ENCODE data around the gene PPP1R15A. TPM values are rescaled to one million over a fixed set of nuclear protein-coding genes. Genes with fewer than 3 reads are reported as not detected.
"Not testable (repeated sequence)": the region's sequence is repeated elsewhere in the genome, so short reads cannot be mapped to it uniquely, and the experiment has no call there.

PPP1R15A gene
- total RNA-seq, 2 donors from 2014 or later = 954 to 1,165 TPM

GRCh38 chr19:48918071-48918470 lies 45.9 kb downstream of the PPP1R15A start:
- no peaks in the 10 kb centered on the region for H3K27me3 Mint-ChIP-seq
- H3K36me3 Mint-ChIP-seq (ENCODE audit: low read depth) = peaks cover 4% of the 10 kb centered on the region
- H3K4me1 Mint-ChIP-seq = peaks cover 5% of the 10 kb centered on the region
- peak overlapping the region; percentile 24 for H3K27ac Mint-ChIP-seq
- no peak overlapping the region for H3K4me3 Mint-ChIP-seq
- ATAC-seq (no peak), DNase-seq (no peak)
- H3K9me3 ChIP-seq (ENCODE audit: control insufficient read depth, low read length, poor library complexity, severe bottlenecking) = no peaks in the 10 kb centered on the region

GRCh38 chr19:48918801-48919247 lies 46.6 kb downstream of the PPP1R15A start:
- no peaks in the 10 kb centered on the region for H3K9me3 ChIP-seq (ENCODE audit: control insufficient read depth, low read length, poor library complexity, severe bottlenecking)
- Mint-ChIP-seq H3K36me3 (ENCODE audit: low read depth) (peaks cover 4% of the 10 kb centered on the region), H3K4me3 (no peak overlapping the region), H3K27me3 (no peaks in the 10 kb centered on the region), H3K4me1 (peaks cover 5% of the 10 kb centered on the region), H3K27ac (no peak overlapping the region)
- DNase-seq (no peak), ATAC-seq (no peak)

GRCh38 chr19:48919271-48919670 lies 47.0 kb downstream of the PPP1R15A start:
- H3K4me3 Mint-ChIP-seq; H3K36me3 Mint-ChIP-seq (ENCODE audit: low read depth); H3K4me1 Mint-ChIP-seq; H3K27ac Mint-ChIP-seq; ATAC-seq; DNase-seq; H3K27me3 Mint-ChIP-seq; H3K9me3 ChIP-seq (ENCODE audit: control insufficient read depth, low read length, poor library complexity, severe bottlenecking): not testable (repeated sequence)

- peaks cover 1% of the 10 kb centered on the region for H3K36me3 Mint-ChIP-seq (ENCODE audit: low read depth)
- no peak overlapping the region for H3K27ac Mint-ChIP-seq
- H3K9me3 ChIP-seq (ENCODE audit: control insufficient read depth, low read length, poor library complexity, severe bottlenecking) = no peaks in the 10 kb centered on the region
- DNase-seq (no peak), ATAC-seq (no peak)
- H3K4me1 Mint-ChIP-seq = peaks cover 3% of the 10 kb centered on the region
- H3K27me3 Mint-ChIP-seq = no peaks in the 10 kb centered on the region
- H3K4me3 Mint-ChIP-seq = no peak overlapping the region
Observed at GRCh38 chr19:48920949-48921348, 48.7 kb downstream of the PPP1R15A start.

- DNase-seq (no peak), ATAC-seq (no peak)
- no peaks in the 10 kb centered on the region for H3K27me3 Mint-ChIP-seq
- H3K36me3 Mint-ChIP-seq (ENCODE audit: low read depth) = no peaks in the 10 kb centered on the region
- H3K4me1 Mint-ChIP-seq = peaks cover 2% of the 10 kb centered on the region
- no peak overlapping the region for H3K27ac Mint-ChIP-seq
- no peaks in the 10 kb centered on the region for H3K9me3 ChIP-seq (ENCODE audit: control insufficient read depth, low read length, poor library complexity, severe bottlenecking)
- no peak overlapping the region for H3K4me3 Mint-ChIP-seq
Observed at GRCh38 chr19:48921721-48922500, 49.7 kb downstream of the PPP1R15A start.

- Mint-ChIP-seq H3K4me1 (peaks cover 2% of the 10 kb centered on the region), H3K4me3 (no peak overlapping the region), H3K27me3 (no peaks in the 10 kb centered on the region), H3K27ac (no peak overlapping the region), H3K36me3 (ENCODE audit: low read depth) (no peaks in the 10 kb centered on the region)
- no peaks in the 10 kb centered on the region for H3K9me3 ChIP-seq (ENCODE audit: control insufficient read depth, low read length, poor library complexity, severe bottlenecking)
- ATAC-seq (no peak), DNase-seq (no peak)
Observed at GRCh38 chr19:48922548-48923490, 50.6 kb downstream of the PPP1R15A start.

GRCh38 chr19:48925240-48925843 lies 53.1 kb downstream of the PPP1R15A start:
- no peak overlapping the region for H3K4me3 Mint-ChIP-seq
- no peaks in the 10 kb centered on the region for H3K4me1 Mint-ChIP-seq
- no peaks in the 10 kb centered on the region for H3K9me3 ChIP-seq (ENCODE audit: control insufficient read depth, low read length, poor library complexity, severe bottlenecking)
- no peaks in the 10 kb centered on the region for H3K36me3 Mint-ChIP-seq (ENCODE audit: low read depth)
- no peak overlapping the region for H3K27ac Mint-ChIP-seq
- H3K27me3 Mint-ChIP-seq = no peaks in the 10 kb centered on the region
- DNase-seq = no peak
- no peak for ATAC-seq

Other genes starting within 250 kb of the PPP1R15A start
- gene DBP, start 235.0 kb upstream of the PPP1R15A start, total RNA-seq = 10 to 100 TPM; 29.7 to 38.2 TPM
- 1 to 10 TPM; 7.4 to 9.6 TPM for gene CA11, start 226.2 kb upstream of the PPP1R15A start, total RNA-seq
- 1 to 10 TPM; 2.8 to 3.4 TPM for gene NTN5, start 199.4 kb upstream of the PPP1R15A start, total RNA-seq
- gene FUT2, start 176.4 kb upstream of the PPP1R15A start, total RNA-seq = not detected
- under 1 TPM; 0.42 to 0.60 TPM for gene MAMSTR, start 152.7 kb upstream of the PPP1R15A start, total RNA-seq
- under 1 TPM; 0.10 to 0.12 TPM for gene RASIP1, start 131.8 kb upstream of the PPP1R15A start, total RNA-seq
- not detected for gene IZUMO1, start 125.5 kb upstream of the PPP1R15A start, total RNA-seq
- gene FUT1, start 119.8 kb upstream of the PPP1R15A start, total RNA-seq = under 1 TPM; 0.07 to 0.16 TPM
- not detected for gene FGF21, start 116.9 kb upstream of the PPP1R15A start, total RNA-seq
- gene BCAT2, start 61.4 kb upstream of the PPP1R15A start, total RNA-seq = 10 to 100 TPM; 14.0 to 14.6 TPM
- under 1 TPM in 1 of 2 donors, not detected in 1; 0.44 TPM for gene HSD17B14, start 35.9 kb upstream of the PPP1R15A start, total RNA-seq
- gene PLEKHA4, start 3.8 kb upstream of the PPP1R15A start, total RNA-seq = 1 to 10 TPM in 1 of 2 donors, under 1 TPM in 1; 0.42 to 3.0 TPM
- gene TULP2, start 26.3 kb downstream of the PPP1R15A start, total RNA-seq = not detected
- gene NUCB1, start 27.9 kb downstream of the PPP1R15A start, total RNA-seq = 100 to 1,000 TPM; 118 to 135 TPM
- gene DHDH, start 61.3 kb downstream of the PPP1R15A start, total RNA-seq = under 1 TPM; 0.50 to 0.86 TPM
- 100 to 1,000 TPM in 1 of 2 donors, 10 to 100 TPM in 1; 89.2 to 104 TPM for gene BAX, start 82.5 kb downstream of the PPP1R15A start, total RNA-seq
- gene FTL, start 92.9 kb downstream of the PPP1R15A start, total RNA-seq = 100 to 1,000 TPM; 612 to 898 TPM
- gene GYS1, start 120.9 kb downstream of the PPP1R15A start, total RNA-seq = 10 to 100 TPM; 21.6 to 24.2 TPM
- 10 to 100 TPM; 20.2 to 25.5 TPM for gene RUVBL2, start 121.5 kb downstream of the PPP1R15A start, total RNA-seq
- not detected for gene LHB, start 144.7 kb downstream of the PPP1R15A start, total RNA-seq
- not detected for gene CGB3, start 151.9 kb downstream of the PPP1R15A start, total RNA-seq
- gene CGB2, start 159.5 kb downstream of the PPP1R15A start, total RNA-seq = not detected
- not detected for gene CGB1, start 164.5 kb downstream of the PPP1R15A start, total RNA-seq
- not detected for gene CGB5, start 171.4 kb downstream of the PPP1R15A start, total RNA-seq
- not detected for gene CGB8, start 176.7 kb downstream of the PPP1R15A start, total RNA-seq
- gene CGB7, start 185.3 kb downstream of the PPP1R15A start, total RNA-seq = not detected
- not detected for gene NTF4, start 192.4 kb downstream of the PPP1R15A start, total RNA-seq
- gene KCNA7, start 200.3 kb downstream of the PPP1R15A start, total RNA-seq = not detected
- 100 to 1,000 TPM; 352 to 394 TPM for gene SNRNP70, start 213.0 kb downstream of the PPP1R15A start, total RNA-seq
- gene LIN7B, start 241.9 kb downstream of the PPP1R15A start, total RNA-seq = 1 to 10 TPM; 4.7 to 5.2 TPM
- 1 to 10 TPM; 3.6 to 3.9 TPM for gene C19orf73, start 246.7 kb downstream of the PPP1R15A start, total RNA-seq
- gene PPFIA3, start 247.1 kb downstream of the PPP1R15A start, total RNA-seq = 1 to 10 TPM; 2.6 to 3.9 TPM